ENCODE results near the gene ANKIB1. TPM values are rescaled to one million over a fixed set of nuclear protein-coding genes. Genes with fewer than 3 reads are reported as not detected.

ANKIB1 gene
- total and polyA plus RNA-seq, 9 of the 15 experiments (the other 6 are each of a cell fraction or from before 2014, with no cell fraction given), result 5.9 to 25.2 (median 16.1) TPM

DNA sequence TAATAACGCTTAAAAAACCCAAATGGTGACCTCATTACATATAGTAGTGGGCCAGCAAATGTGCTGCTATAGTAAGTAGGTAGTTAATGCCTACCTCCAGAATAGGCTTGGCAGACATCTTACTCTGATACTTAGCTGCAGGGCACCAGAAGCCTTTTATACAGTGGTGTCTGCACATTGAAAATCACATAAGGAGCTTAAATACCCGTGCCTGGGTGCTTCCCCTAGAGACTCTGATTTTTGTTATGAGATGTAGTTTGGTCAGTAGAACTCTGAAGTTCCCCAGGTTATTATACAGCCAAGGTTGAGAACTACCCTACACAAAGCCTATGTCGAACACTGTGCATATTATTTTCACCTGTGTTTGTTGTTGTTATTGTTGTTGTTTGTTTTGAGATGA is 47.2 kb downstream of the ANKIB1 start (continued):
- TF ChIP-seq TRIM25 (IDR thresholded peaks at IDR 0.05; ENCODE audit: borderline replicate concordance), result no peak
- TF ChIP-seq HLTF (IDR thresholded peaks at IDR 0.05), result no peak
- no peak for TF ChIP-seq SAP30 (IDR thresholded peaks at IDR 0.05; ENCODE audit: borderline replicate concordance, insufficient read depth, low read depth, low read length, poor library complexity, severe bottlenecking)
- no peak for TF ChIP-seq HINFP (tag; conservative IDR thresholded peaks at IDR 0.05; ENCODE audit: low read depth)
- no peak for TF ChIP-seq MECOM (CRISPR knock-in tag; IDR thresholded peaks at IDR 0.05)
- TF ChIP-seq ZNF146 (CRISPR knock-in tag; IDR thresholded peaks at IDR 0.05; ENCODE audit: unreplicated experiment), result no peak
- TF ChIP-seq OTX1 (CRISPR knock-in tag; IDR thresholded peaks at IDR 0.05), result no peak
- TF ChIP-seq PTTG1 (tag; IDR thresholded peaks at IDR 0.05; ENCODE audit: low read depth), result no peak
- no peak for TF ChIP-seq ETV1 (tag; conservative IDR thresholded peaks at IDR 0.05; ENCODE audit: low read depth)

Data from K562 (cell line).